ENCODE data around the gene SYNPO2.
A peak's percentile ranks its signal among the peaks of the same experiment; 100 is the strongest.

SYNPO2 gene

DNA sequence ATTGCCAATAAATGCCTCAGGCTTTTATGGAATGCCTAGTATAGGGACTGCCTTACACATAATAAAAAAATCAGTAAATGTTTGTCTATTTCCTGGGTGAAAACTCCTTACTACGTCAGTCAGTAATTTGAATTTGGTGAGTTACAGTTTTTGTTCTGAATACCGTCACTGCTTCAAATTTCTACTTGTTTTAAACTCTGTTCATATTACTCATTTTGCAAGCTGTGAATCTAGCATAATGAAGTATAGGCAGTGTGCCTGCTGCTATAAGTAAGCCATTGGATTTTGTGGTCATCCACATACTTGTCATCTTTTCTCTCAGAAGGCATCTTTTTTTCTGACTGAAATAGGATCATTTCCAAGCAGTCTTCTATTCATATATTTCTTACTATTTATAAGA is 43.1 kb downstream of the SYNPO2 start:
- DNase-seq (ENCODE audit: low spot score): no peak

GRCh38 chr4:118935819-118936218 is 47.2 kb downstream of the SYNPO2 start:
- no peak for DNase-seq (ENCODE audit: low spot score)

DNA sequence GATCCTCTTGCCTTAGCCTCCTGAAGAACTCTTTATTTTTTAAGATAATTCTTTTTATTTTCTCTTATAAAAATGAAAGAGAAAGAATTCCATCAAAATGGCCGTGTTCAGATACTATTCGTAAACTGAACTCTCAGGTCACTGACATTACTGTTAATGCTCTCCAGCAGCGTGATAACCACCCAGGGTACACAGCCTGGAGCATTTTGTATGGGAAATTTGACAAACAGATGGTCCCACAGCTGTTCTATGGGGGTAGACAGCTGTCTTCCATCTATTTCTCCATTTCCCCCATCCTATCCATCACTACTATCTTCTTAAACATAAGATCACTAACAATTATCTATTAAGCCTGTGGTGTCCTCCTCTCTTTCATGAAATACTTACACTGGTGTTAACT is 47.8 kb downstream of the SYNPO2 start:
- DNase-seq (ENCODE audit: low spot score): no peak

- no peak for DNase-seq (ENCODE audit: low spot score)
Observed at GRCh38 chr4:118939169-118939783, 50.6 kb downstream of the SYNPO2 start.

GRCh38 chr4:118941149-118941548 is 52.5 kb downstream of the SYNPO2 start:
- DNase-seq (ENCODE audit: low spot score): no peak

- DNase-seq (ENCODE audit: low spot score): no peak
Observed at GRCh38 chr4:118941799-118942198, 53.1 kb downstream of the SYNPO2 start.

DNA sequence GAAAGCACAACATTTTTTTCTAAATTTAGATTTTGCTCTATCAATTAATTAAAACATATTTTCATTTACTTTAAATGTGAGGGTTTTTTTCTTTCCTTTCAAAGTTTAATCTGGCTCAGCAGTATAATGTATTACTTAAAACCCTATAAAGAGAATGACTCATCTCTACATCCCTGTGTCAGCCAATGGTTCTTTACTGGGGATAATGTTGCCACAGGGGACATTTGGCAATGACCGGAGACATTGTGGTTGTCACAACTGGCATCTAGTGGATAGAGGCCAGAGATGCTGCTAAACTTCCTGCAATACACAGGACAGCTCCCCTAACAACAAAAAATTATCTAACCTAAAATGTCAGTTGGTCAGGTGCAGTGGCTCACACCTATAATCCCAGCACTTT is 53.8 kb downstream of the SYNPO2 start:
- no peak for DNase-seq (ENCODE audit: low spot score)

- DNase-seq (ENCODE audit: low spot score): peak; percentile 34
Observed at GRCh38 chr4:118947095-118947494, 58.4 kb downstream of the SYNPO2 start.

DNA sequence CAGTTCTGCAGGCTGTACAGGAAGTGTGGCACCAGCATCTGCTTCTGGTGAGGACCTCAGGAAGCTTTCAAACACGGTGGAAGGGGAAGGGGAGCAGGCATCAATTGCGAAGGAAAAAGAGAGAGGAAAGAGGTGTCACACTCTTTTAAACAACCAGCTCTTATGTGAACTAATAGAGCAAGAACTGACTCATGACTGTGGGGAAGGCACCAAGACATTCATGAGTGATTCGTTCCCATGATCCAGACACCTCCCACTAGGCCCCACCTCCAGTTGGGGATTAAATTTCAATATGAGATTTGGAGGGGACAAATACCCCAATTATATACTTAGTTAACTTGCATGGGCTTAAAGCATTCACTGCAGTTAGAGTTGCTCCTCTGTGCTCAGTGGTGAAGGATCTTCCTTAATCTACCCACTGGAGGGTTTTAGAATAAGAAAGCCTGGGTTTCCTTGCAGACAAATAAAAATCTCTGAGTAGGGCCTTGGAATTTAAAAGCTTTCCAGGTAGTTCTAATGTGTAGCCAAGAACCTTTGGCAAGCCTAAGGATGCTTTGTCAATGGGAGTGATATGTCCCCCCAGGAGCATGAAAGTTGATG is 60.0 kb downstream of the SYNPO2 start:
- no peak for DNase-seq (ENCODE audit: low spot score)

DNA sequence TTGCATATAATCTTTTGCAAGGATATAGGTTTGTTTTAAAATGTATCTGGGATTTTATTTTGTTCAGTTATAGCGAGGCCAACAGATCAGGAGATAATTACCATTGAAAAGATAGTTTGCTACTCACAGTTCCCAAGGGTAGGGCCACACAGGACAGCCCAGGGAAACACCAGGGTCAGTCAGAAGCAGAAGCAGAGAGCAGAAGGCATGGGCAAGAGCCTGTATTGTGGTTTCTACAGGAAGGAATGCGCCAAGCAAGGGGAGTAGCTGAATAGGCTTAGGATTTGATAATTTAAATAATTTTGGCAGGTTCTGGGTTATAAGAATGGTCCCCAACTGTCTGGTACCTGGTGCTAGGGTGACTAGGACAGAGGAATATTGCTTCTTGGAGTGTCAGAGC is 61.6 kb downstream of the SYNPO2 start:
- DNase-seq (ENCODE audit: low spot score): no peak

- no peak for DNase-seq (ENCODE audit: low spot score)
Observed at GRCh38 chr4:118950929-118951570, 62.4 kb downstream of the SYNPO2 start.

DNA sequence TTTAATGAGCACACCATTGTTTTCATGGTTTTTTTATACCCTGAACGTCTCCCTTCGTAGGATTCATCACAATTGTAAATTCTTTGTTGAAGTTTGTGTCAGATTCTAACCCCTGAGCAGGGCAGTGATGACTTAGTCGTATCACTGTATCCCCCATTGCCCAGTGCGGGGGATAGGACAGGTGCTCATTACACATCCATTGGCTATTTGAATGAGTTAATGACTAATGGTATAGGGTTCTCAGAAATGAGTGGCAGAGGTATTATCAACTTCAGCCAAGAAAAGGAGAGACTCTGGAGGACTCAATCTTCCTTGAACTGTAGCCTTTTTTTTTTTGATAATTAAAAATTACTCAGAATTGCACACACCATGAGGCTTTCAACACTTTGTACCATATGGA is 64.6 kb downstream of the SYNPO2 start:
- DNase-seq (ENCODE audit: low spot score): no peak

DNA sequence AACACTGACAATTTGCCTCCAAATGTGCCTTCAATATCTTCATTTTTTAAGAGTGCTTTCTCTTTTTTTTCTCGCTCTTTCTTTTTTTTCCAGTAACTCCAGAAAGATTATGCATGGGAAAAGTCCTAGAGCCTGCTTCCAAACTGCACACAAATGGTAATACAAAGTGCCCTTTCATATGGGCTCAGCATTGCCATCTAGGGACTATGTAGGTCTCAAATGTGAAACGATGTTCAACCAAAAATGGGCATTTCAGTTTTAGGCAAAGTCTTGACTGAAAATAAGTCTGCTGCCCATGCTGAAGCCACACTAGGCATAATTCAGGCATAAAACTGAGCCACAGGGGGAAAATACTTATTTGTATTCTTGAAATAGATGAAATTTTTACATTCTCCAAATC is 65.6 kb downstream of the SYNPO2 start:
- DNase-seq (ENCODE audit: low spot score): no peak

DNA sequence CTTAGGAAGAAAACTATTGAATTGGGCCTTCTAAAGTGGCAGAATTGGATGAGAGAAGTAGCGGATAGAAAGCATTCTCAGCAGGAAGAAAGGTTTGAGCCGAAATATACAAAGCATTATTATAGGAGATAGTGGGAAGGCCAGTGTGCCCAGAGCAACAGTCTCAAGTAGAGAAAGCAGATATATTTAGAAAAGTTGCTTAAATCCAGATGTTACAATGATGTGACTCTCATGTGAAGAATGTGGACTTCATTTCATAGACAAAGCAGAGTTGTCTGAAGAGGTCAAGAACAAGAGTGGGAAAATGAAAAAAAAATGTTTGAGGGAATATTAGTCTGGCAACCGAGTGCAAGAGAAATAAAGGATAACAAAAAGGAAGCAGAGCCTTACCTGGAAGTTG is 66.9 kb downstream of the SYNPO2 start:
- DNase-seq (ENCODE audit: low spot score): no peak

- DNase-seq (ENCODE audit: low spot score): no peak
Observed at GRCh38 chr4:118957722-118958445, 69.2 kb downstream of the SYNPO2 start.

DNA sequence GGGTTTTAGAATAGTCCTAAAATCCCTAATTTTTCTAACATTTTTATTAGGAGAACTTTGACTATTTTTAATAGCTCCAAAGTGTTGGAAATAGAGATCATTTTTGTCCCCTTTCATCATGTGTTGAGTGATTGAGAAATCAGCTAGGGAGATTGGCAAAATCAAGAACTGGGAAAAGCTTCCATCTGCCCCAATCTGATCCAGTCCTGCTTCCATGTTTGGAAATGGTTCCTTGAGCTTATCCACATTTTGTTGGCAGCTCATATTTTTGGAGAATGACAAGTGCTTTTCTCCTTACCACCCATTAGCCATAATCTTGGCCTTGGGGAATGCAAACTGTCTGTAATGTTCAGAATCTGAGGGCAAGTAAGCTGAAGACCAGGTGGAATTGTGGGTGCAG is 73.9 kb downstream of the SYNPO2 start:
- DNase-seq (ENCODE audit: low spot score): no peak

DNA sequence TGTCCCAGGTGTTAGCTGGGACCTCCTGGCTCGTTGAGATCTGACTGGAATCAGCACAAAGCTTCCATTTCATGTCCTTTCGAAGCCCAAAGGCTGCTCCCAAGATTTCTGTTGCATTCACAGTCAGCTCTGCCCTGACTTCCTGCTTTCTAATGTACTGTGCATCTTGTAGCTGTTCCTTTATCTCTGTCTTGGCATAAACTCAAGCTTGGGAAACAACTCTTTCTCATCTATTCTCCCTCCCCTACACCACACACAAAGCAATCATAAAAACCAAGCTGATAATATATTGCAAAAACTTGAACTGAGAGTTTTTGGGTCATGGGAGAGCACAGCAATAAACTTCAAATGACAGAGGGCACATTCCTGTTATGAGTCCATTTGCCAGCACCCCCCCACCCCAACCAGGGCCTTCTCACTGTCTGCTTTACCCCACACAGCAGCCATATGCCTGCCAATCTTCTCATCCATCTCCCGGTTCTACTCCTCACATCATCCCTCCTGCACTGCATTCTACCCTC is 76.3 kb downstream of the SYNPO2 start:
- DNase-seq (ENCODE audit: low spot score): no peak

GRCh38 chr4:118967393-118967792 is 78.7 kb downstream of the SYNPO2 start:
- no peak for DNase-seq (ENCODE audit: low spot score)

- no peak for DNase-seq (ENCODE audit: low spot score)
Observed at GRCh38 chr4:118968005-118968404, 79.4 kb downstream of the SYNPO2 start.

GRCh38 chr4:118968813-118969212 is 80.2 kb downstream of the SYNPO2 start:
- DNase-seq (ENCODE audit: low spot score): no peak

DNA sequence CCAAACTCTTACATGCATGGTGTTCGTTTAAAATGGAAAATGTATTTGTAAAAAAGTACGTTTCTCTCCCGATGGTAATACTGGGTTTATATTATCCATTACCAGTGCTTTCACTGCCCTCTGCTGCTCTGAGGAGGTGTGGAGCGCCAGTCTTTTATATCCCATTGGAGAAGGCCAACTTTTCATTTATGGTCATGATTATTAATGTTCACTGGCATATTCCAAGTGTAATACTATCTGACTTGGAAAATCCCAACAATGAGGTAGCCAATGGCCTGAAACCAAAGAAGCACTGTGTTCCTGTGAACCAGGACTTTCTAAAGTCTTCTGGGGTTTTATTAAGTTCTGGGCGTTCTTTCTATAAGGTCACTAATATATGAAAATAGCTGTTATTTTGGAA is 80.7 kb downstream of the SYNPO2 start:
- peak; percentile 40 for DNase-seq (ENCODE audit: low spot score)

- no peak for DNase-seq (ENCODE audit: low spot score)
Observed at GRCh38 chr4:118972167-118972566, 83.5 kb downstream of the SYNPO2 start.

GRCh38 chr4:118973295-118973694 is 84.6 kb downstream of the SYNPO2 start:
- DNase-seq (ENCODE audit: low spot score): no peak
